GM18951 (cell line): ENCODE measurements around the gene ZNF814.
"Not testable (repeated sequence)": the region's sequence is repeated elsewhere in the genome, so short reads cannot be mapped to it uniquely, and the experiment has no call there.

ENCODE experiments used
- POLR2A ChIP-seq: IDR thresholded peaks from 4 replicates; pipeline ENCODE4 v1.6.1; 2011; ENCODE audit warnings: mild to moderate bottlenecking; ENCODE audit not compliant: insufficient read length, insufficient read depth; ENCODE audit errors: extremely low read depth
- in situ Hi-C: fragments of 300-500 bp; cut with MboI; formaldehyde crosslinking; loops from one replicate; pipeline ENCODE4 v1.12.0; 2022; ENCODE audit warnings: low sequenced_read_pairs, mixed read lengths, inconsistent platforms; ENCODE audit not compliant: unreplicated experiment

ZNF814 gene

DNA sequence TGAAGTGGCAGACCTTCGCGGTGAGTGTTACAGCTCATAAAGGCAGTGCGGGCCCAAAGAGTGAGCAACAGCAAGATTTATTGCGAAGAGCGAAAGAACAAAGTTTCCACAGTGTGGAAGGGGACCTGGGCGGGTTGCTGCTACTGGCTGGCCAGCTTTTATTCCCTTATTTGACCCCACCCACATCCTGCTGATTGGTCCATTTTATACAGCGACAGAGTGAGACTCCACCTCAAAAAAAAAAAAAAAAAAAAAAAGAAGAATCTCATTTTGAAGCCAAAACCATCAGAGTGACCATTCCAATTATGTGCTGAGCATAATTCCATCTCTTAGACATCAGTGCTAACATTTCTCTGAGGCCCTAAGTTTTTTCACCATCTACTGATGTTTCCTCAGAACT, 72.2 kb downstream of the ZNF814 start:
- TF ChIP-seq POLR2A: no peak
- in situ Hi-C loops: no loop called here

- in situ Hi-C loops: no loop called here
- TF ChIP-seq POLR2A: no peak
Observed at GRCh38 chr19:57815247-57816075, 73.4 kb downstream of the ZNF814 start.

- in situ Hi-C loops: no loop called here
Observed at GRCh38 chr19:57814505-57815246, 74.2 kb downstream of the ZNF814 start, which contains the start of gene ZNF552. TSS of gene ZNF552 (minus strand) at chr19:57814913. CDS start at chr19:57814743, 170 bp downstream.

DNA sequence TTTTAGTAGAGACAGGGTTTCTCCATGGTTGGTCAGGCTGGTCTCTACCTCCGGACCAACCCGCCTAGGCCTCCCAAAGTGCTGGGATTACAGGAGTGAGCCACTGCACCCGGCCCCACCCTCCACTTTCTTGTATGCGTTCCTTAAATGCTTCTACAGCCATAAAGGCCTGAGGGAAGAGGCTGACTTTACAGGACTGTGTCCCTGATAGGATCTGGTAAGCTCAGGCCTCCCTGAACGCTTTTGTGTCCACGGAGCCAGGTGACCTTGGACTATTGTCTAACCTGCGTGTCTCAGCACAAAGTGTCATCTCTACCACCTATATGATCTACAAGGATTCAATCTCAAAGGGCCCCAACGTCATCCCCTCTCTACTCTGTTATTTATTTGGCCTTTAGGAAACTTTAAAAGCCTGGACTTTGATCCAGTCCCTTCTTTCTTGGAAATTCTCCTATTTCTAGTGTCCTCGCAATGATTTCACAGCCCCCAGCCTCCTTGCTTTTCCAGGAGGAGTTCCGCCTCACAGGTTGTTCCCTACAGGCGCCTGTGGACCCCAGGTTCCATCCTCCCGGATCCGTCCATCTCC, 74.8 kb downstream of the ZNF814 start:
- TF ChIP-seq POLR2A: no peak
- in situ Hi-C loops: no loop called here

More at GRCh38 chr19:57814505-57815246, 74.2 kb downstream of the ZNF814 start, which contains the start of gene ZNF552:
- TF ChIP-seq POLR2A: peak; percentile 83

DNA sequence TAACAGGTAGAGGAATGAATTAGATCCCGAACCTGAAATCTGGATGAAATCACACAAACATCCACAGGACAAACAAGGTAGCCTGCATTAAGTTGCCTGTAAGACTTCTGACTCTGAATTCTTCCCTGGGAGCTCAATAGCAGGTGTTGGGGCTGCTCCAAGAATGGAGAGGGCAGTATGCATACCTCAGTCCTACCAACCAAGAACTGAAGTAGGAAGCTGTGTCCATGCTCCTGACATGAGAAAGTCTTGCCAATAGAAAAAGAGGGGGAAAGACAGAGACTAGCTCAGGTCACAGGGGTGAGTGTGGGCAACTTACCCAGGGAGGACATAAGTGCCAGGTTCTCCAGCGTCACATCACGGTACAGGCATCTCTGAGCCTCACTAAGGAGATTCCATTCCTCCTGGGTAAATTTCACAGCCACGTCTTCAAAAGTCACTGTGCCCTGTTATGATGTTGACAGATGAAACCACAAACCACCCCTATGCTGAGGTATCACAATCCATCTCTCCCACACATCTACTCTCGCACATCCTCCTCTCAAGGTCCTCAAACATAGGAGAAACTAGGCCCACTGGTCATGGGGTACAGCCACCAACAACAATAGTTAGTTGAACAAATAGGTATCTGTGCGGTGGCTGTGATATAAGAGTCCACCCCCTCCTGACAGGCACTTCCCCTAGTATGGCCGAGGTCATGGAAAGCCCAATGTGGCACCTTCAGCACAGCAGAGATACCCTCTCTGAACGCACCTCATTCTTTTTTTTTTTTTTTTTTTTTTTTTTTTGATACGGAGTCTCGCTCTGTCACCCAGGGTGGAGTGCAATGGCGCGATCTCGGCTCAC, 75.6 kb downstream of the ZNF814 start:
- in situ Hi-C loops: not testable (repeated sequence)

- TF ChIP-seq POLR2A: no peak
- in situ Hi-C loops: no loop called here
Observed at GRCh38 chr19:57812226-57812625, 76.6 kb downstream of the ZNF814 start.

DNA sequence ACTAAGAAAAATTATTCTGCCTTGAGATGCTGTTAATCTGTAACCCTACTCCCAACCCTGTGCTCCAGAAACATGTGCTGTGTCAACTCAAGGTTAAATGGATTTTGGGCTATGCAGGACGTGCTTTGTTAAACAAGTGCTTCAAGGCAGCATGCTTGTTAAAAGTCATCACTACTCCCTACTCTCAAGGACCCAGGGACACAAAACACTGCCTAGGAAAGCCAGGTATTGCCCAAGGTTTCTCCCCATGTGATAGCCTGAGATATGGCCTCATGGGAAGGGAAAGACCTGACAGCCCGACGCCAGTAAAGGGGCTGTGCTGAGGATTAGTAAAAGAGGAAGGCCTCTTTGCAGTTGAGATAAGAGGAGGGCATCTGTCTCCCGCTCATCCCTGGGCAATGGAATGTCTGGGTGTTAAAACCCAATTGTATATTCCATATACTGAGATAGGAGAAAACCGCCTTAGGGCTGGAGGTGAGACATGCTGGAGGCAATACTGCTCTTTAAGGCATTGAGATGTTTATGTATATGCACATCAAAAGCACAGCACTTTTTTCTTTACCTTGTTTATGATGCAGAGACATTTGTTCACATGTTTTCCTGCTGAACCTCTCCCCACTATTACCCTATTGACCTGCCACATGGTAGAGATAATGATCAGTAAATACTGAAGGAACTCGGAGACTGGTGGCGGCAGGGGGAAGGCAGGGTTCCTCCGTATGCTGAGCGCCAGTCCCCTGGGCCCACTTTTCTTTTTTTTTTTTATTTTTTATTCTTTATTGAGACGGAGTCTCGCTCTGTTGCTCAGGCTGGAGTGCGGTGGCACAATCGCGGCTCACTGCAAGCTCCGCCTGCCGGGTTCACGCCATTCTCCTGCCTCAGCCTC, 78.2 kb downstream of the ZNF814 start:
- in situ Hi-C loops: not testable (repeated sequence)

GRCh38 chr19:57807541-57807940, 81.3 kb downstream of the ZNF814 start:
- in situ Hi-C loops: no loop called here
- no peak for TF ChIP-seq POLR2A

DNA sequence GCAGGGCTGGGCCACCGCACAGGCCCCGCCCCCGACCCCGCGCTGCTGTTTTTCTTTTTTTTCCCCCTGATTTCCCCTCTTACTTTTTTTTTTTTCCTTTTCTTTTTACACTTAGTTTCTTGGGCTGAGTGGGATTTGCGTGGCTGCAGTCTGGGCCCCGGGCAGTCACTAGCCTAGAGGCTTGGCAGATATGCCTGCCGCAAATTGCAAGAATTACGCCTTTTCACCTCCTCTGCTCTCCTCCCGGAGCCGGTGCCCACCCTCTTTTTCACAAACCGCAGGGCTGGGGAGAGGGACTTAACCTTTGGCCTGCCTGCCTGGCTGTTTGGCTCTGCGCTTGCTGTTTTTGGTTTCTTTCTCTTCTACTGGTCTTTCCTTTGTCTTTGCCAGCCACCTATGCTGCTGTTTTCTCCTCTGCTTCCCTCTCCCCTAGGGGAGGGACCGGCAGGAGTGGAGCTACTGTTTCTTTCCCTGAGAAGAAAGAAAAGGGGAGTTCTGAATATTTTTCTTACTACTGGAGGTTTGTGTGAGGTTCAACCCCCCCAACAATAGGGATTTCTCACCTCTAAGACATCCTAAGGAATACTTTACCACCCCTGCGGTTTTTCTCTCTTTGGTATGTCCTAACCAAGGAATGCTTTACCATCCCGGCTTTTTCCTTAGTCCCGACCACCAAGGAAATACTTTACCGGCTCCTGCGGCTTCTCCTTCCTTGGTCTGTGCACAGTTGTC, 85.1 kb downstream of the ZNF814 start:
- in situ Hi-C loops: no loop called here
- TF ChIP-seq POLR2A: no peak

- TF ChIP-seq POLR2A: no peak
- in situ Hi-C loops: no loop called here
Observed at GRCh38 chr19:57803265-57803593, 85.6 kb downstream of the ZNF814 start.

DNA sequence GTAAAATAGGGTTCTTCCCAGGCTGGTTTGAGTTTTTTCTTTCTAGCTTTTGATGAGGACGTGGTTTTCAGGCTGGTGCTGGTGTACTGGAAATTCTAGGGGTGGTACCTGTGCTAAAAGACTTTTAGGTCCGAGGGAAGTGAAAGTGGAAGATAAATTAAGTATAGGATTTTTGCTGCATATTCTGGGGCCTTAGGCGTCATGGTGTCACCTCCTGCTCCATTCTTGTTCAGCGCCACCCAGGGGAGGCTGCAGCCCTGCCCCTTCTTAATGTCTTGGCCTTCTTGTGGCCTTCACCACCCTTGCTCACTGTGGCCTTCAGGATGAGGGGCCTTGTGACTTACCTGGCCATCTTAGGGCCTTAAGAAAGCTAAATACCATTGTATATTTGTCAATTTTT, 86.6 kb downstream of the ZNF814 start:
- no peak for TF ChIP-seq POLR2A

GRCh38 chr19:57800696-57801095, 88.1 kb downstream of the ZNF814 start:
- in situ Hi-C loops: no loop called here
- TF ChIP-seq POLR2A: no peak

More for the DNA sequence above, 86.6 kb downstream of the ZNF814 start:
- in situ Hi-C loops: no loop called here
